Measurements from ENCODE around the gene FMO3. TPM values are rescaled to one million over a fixed set of nuclear protein-coding genes. Genes with fewer than 3 reads are reported as not detected.

Gene FMO3
- total RNA-seq, 1 donor from 2014 or later: not detected

DNA sequence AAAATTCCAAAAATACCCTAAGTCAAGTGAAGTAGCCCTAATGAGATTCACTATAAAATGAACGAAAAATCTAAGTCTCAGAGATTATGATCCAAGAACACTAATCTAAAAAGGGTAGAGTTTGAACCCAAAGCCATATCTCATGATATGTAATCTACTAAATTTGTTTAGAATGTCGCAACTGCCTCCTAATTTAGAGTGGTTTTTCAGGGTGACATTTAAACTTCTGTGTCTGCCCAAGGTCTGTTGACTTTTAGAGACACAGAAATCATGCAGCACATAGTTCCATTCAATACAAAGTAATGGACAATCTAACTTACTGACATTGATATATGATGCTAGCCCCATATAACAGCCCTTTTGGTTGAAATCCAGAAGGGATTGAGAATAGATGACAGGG, 28.9 kb downstream of the FMO3 start:
- no peaks in the 10 kb centered on the region for H3K27me3 Mint-ChIP-seq (ENCODE audit: unreplicated experiment)
- H3K4me1 Mint-ChIP-seq (ENCODE audit: low read depth, unreplicated experiment): no peaks in the 10 kb centered on the region
- H3K36me3 Mint-ChIP-seq (ENCODE audit: unreplicated experiment): no peaks in the 10 kb centered on the region
- no peak overlapping the region for H3K27ac Mint-ChIP-seq (ENCODE audit: unreplicated experiment)
- H3K9me3 Mint-ChIP-seq (ENCODE audit: unreplicated experiment): no peaks in the 10 kb centered on the region
- DNase-seq: no peak
- TF ChIP-seq, protein P1, sequence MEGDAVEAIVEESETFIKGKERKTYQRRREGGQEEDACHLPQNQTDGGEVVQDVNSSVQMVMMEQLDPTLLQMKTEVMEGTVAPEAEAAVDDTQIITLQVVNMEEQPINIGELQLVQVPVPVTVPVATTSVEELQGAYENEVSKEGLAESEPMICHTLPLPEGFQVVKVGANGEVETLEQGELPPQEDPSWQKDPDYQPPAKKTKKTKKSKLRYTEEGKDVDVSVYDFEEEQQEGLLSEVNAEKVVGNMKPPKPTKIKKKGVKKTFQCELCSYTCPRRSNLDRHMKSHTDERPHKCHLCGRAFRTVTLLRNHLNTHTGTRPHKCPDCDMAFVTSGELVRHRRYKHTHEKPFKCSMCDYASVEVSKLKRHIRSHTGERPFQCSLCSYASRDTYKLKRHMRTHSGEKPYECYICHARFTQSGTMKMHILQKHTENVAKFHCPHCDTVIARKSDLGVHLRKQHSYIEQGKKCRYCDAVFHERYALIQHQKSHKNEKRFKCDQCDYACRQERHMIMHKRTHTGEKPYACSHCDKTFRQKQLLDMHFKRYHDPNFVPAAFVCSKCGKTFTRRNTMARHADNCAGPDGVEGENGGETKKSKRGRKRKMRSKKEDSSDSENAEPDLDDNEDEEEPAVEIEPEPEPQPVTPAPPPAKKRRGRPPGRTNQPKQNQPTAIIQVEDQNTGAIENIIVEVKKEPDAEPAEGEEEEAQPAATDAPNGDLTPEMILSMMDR (IDR thresholded peaks at IDR 0.05; ENCODE audit: partially characterized antibody, unreplicated experiment): no peak
- no peak overlapping the region for H3K4me3 Mint-ChIP-seq (ENCODE audit: unreplicated experiment)

- no peaks in the 10 kb centered on the region for H3K4me1 Mint-ChIP-seq (ENCODE audit: low read depth, unreplicated experiment)
- H3K27me3 Mint-ChIP-seq (ENCODE audit: unreplicated experiment): no peaks in the 10 kb centered on the region
- H3K4me3 Mint-ChIP-seq (ENCODE audit: unreplicated experiment): no peak overlapping the region
- no peak overlapping the region for H3K27ac Mint-ChIP-seq (ENCODE audit: unreplicated experiment)
- TF ChIP-seq, protein P1 (IDR thresholded peaks at IDR 0.05; ENCODE audit: partially characterized antibody, unreplicated experiment): no peak
- H3K9me3 Mint-ChIP-seq (ENCODE audit: unreplicated experiment): no peaks in the 10 kb centered on the region
- H3K36me3 Mint-ChIP-seq (ENCODE audit: unreplicated experiment): no peaks in the 10 kb centered on the region
- no peak for DNase-seq
These were observed 31.6 kb downstream of the FMO3 start for GRCh38 chr1:171122299-171122698.

GRCh38 chr1:171122893-171123292, 32.2 kb downstream of the FMO3 start:
- no peak for DNase-seq
- H3K4me1 Mint-ChIP-seq (ENCODE audit: low read depth, unreplicated experiment): no peaks in the 10 kb centered on the region

GRCh38 chr1:171126504-171126903, 35.8 kb downstream of the FMO3 start:
- no peak for DNase-seq
- H3K27ac Mint-ChIP-seq (ENCODE audit: unreplicated experiment): no peak overlapping the region
- TF ChIP-seq, protein P1 (IDR thresholded peaks at IDR 0.05; ENCODE audit: partially characterized antibody, unreplicated experiment): no peak

More at GRCh38 chr1:171122893-171123292, 32.2 kb downstream of the FMO3 start:
- H3K27ac Mint-ChIP-seq (ENCODE audit: unreplicated experiment): no peak overlapping the region
- TF ChIP-seq, protein P1 (IDR thresholded peaks at IDR 0.05; ENCODE audit: partially characterized antibody, unreplicated experiment): no peak
- H3K4me3 Mint-ChIP-seq (ENCODE audit: unreplicated experiment): no peak overlapping the region
- H3K9me3 Mint-ChIP-seq (ENCODE audit: unreplicated experiment): no peaks in the 10 kb centered on the region
- no peaks in the 10 kb centered on the region for H3K27me3 Mint-ChIP-seq (ENCODE audit: unreplicated experiment)
- no peaks in the 10 kb centered on the region for H3K36me3 Mint-ChIP-seq (ENCODE audit: unreplicated experiment)

GRCh38 chr1:171127099-171127498, 36.4 kb downstream of the FMO3 start:
- Mint-ChIP-seq H3K27ac (ENCODE audit: unreplicated experiment) (no peak overlapping the region), H3K4me1 (ENCODE audit: low read depth, unreplicated experiment) (no peaks in the 10 kb centered on the region), H3K4me3 (ENCODE audit: unreplicated experiment) (no peak overlapping the region), H3K9me3 (ENCODE audit: unreplicated experiment) (no peaks in the 10 kb centered on the region), H3K27me3 (ENCODE audit: unreplicated experiment) (no peaks in the 10 kb centered on the region), H3K36me3 (ENCODE audit: unreplicated experiment) (peaks cover 7% of the 10 kb centered on the region)
- no peak for DNase-seq
- TF ChIP-seq, protein P1 (IDR thresholded peaks at IDR 0.05; ENCODE audit: partially characterized antibody, unreplicated experiment): no peak

More at GRCh38 chr1:171126504-171126903, 35.8 kb downstream of the FMO3 start:
- Mint-ChIP-seq H3K36me3 (ENCODE audit: unreplicated experiment) (peaks cover 7% of the 10 kb centered on the region), H3K4me1 (ENCODE audit: low read depth, unreplicated experiment) (no peaks in the 10 kb centered on the region), H3K9me3 (ENCODE audit: unreplicated experiment) (no peaks in the 10 kb centered on the region), H3K27me3 (ENCODE audit: unreplicated experiment) (no peaks in the 10 kb centered on the region), H3K4me3 (ENCODE audit: unreplicated experiment) (no peak overlapping the region)

Data from glutamatergic neuron (in vitro differentiated cells).